Epidermal melanocyte (primary cell): ENCODE measurements around the gene CERS5.

Experiments used
- DNase-seq: peaks from one replicate; pipeline ENCODE4 v3.0.0; 2011; ENCODE audit warnings: low spot score; ENCODE audit not compliant: insufficient read length

The CERS5 gene, protein sequence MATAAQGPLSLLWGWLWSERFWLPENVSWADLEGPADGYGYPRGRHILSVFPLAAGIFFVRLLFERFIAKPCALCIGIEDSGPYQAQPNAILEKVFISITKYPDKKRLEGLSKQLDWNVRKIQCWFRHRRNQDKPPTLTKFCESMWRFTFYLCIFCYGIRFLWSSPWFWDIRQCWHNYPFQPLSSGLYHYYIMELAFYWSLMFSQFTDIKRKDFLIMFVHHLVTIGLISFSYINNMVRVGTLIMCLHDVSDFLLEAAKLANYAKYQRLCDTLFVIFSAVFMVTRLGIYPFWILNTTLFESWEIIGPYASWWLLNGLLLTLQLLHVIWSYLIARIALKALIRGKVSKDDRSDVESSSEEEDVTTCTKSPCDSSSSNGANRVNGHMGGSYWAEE

DNA sequence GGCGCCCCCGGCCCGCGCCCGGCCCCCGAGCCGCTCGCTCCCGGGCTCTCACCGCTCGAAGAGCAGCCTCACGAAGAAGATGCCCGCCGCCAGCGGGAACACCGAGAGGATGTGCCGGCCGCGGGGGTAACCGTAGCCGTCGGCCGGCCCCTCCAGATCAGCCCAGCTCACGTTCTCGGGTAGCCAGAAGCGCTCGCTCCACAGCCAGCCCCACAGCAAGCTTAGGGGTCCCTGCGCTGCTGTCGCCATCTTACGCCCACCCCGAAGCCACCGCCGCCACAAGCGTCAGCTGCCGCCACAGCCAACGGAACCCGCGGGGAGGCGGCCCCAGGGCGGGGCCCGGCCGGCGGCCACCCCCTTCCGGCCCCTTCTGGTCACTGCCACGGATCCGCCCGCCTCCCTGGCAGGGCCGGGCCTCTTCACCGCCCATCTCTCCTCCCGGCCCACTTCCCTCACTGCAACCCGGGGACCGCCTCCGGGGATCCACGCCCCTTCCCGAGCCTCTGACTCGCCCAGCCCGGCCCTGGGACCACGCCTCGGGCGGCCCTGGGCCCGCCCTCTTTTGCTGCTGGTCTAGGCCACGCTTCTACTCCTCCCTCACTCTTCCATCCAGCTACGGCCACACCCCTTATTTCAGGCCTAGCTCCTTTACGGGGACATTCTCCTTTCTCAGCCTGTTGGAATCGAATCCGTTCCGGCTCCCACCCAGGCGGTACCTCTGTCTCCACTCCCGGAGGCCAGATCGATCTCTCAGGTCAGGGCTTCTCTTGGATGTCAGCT is at the start of gene CERS5:
TSS of gene CERS5 (minus strand) at position 321 of the 780 bp plus-strand sequence. CDS start at position 249, 72 bp downstream.
- DNase-seq: peak; percentile 97

DNA sequence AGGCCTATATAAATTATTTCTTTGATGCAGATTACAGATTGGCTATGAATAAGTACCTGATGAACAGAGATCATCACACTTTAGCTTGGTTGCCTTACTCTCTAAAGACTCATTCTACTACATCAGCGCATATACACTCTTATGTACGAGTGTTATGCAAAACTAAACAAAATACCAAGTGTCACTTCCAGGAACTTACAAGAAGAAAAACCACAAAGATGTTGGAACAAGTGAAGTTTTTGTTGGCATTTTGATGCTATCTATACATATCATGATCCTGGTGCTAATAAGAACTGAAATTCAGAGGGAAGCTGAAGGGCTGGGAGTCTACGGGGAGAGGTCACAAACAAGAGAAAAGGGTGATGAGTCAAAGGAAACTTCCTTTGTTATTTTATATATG is 47.9 kb upstream of the CERS5 start:
- DNase-seq: no peak

DNA sequence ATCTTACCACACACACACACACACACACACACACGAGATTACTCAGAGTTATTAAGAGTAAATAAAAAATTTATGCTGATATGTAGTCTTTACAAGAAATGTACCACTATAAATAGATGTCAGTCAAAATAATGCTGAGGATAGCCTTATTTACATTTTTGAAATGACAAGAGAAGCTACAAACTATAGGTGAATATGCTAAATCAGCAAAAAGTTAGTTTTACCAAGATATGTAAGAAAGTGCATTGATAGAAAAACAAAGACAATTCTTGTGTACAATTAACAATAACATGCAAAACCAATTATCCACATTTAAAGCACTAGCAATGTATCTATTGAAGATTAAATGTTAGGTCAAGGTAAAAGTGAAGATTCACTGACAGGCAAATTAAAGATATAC is 46.8 kb upstream of the CERS5 start:
- DNase-seq: no peak

DNA sequence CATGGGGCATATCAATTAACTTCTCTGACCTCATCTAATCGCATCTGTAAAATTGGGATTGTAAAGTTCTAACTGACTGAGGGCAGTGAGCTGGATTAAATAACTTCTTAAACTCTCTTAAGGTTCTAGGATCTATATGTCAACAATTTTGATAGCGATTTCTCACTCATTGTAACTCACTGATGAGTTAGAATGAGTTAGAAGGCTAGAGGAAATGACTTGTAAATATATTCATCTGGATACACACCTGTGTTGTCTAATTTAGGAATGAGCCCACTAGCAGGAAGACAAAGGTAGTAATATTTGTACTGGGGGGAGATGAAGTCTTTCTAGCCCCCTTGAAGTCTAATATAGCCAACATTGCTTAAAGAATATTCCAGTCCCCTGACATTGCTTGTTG is 46.3 kb upstream of the CERS5 start:
- DNase-seq: no peak

DNA sequence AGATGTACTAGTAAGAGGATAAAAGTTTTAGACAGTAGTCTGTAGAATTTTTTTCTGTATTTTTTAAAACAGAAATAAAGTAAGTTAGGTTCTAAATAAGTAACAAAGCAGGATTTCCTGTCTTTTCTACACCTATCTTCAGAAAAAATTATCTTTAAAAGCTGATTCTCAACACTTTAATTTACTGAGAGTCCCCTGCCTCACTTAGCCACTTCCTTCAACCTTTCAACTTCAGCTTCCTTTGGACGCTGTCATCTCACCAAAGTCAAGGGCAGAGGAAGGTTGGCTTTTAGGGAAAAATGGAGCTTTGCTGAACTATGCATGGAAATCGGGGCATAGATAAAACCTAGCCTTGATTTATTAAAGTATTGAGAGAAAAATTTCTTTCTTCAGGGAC is 44.9 kb upstream of the CERS5 start:
- DNase-seq: no peak

DNA sequence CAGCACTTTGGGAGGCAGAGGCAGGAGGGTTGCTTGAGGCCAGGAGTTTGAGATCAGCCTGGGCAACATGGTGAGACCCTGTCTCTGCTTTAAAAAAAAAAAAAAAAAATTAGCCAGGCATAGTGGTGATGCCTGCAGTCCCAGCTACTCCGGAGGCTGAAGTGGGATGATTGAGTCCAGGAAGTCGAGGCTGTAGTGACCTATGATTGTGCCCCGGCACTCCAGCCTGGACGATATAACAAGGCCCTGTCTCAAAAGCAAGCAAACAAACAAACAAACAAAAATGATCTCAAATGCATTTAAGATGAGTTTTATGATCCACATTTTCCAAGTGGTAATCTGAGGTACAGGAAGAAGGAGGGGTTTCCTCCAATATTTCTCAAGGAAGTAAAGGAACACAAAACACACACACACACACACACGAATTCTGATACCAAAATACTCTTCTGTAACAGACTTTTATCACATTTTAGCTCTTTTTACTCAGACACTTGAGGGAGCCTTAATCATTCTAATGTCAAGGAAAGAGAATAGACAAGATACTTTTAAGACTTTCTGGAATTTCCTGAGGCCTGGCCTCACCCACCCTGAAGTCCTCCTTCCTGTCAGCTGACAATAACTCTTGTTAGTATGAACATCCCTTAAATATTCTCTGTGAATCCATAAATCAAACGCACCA is 44.4 kb upstream of the CERS5 start:
- DNase-seq: peak; percentile 23

DNA sequence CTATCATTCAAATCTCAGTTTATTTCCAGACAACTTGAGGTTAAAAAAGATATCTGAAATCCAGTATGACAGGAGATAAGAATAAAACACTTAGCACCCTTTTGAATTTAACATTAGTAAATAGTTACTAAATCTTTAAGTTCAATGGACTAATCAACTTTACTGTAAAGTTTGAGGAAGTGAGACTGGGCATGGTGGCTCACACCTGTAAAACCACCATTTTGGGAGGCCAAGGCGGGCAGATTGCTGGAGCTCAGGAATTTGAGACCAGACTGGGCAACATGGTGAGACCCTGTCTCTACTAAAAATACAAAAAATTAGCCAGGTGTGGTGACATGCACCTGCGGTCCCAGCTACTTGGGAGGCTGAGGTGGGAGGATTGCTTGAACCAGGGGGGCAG is 40.3 kb upstream of the CERS5 start:
- no peak for DNase-seq

DNA sequence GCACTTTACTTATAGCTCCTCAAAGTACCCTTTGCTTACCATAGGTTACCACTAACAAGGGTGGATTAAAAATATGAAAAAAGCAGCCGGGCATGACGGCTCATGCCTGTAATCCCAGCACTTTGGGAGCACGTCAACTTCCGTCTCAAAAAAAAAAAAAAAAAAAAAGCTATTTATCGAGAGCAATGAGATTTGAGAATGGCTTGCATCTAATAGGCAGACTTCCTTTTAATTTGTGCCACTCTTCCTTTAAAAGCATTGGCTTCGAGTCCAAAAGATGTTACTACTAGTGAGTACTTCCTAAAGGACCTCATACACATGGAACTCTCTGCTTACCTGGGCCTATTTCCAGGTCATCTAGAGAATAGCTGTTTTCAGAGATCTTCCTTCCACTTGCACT is 38.5 kb upstream of the CERS5 start:
- DNase-seq: no peak

DNA sequence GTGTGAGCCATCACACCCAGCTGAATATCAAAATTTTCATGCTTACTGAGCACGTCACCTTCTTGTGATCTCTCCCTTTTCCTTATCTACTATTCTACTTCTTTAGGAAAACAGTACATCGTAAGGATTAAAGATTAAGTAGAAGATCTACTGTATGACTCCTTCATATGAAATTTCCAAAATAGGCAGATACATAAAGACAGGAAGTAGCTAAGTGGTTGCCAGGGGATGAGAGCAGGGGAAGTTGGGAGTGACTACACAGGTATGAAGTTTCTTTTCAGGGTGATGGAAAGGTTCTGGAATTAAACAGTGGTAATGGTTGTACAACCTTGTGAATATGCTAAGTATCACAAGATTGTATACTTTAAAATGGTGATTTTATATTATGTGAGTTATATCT is 36.5 kb upstream of the CERS5 start:
- no peak for DNase-seq

DNA sequence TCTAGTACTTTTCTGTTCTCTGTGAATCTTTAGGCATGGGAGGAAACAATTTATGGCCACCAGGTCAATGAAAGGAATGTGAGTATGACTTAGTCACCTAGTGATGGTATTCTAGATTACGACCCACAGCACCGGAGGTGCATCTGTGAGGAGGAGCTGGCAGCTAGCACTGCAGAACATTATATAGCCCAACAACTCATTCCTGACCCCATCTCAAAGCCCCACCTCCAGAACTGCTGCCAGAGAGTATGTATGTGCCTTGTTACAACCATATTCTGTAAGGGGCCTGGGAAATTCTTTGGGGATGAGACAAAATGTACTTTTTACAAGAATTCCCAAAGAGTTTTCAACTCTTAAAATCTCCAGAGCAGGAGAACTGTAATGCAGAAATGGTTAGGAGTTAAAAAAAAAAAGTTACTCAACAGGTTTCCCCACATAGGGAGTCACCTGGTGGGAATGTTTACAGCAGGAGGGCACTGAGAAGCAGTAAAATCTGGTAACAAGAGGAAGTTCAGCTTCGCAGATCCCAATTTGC is 34.9 kb upstream of the CERS5 start:
- no peak for DNase-seq

DNA sequence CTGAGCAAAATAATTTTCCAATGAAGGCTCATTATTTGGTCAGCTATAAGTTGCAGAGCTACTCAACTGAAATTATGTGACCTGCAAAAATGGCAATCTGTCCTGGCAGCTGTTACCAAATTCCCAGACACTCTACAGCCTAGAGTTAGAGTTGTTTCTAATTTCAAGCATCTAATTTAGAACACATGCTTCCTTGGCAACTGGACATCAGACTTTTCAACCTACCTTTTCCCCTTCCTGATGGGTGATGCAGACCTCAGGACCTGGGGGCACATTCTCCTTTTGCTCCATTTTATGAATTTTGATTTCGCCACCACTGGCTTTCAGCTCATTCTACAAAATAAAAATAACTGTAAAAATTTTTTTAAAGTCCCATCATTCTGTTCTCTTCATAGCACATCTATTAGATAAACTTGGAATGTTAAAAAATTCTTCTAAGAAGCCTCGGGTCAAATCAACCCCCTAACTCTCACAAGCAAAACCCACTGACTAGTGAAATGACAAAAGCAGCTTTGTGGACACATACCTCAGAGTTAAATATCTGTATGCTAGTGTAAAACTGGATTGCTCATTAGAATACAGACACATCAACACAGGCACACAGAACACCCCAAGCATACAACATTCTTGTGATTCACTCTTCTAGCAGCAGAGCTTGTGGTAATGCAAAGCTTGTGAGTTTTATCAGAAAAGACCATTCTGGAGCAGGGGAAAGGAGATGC is 33.5 kb upstream of the CERS5 start:
- DNase-seq: peak; percentile 25

DNA sequence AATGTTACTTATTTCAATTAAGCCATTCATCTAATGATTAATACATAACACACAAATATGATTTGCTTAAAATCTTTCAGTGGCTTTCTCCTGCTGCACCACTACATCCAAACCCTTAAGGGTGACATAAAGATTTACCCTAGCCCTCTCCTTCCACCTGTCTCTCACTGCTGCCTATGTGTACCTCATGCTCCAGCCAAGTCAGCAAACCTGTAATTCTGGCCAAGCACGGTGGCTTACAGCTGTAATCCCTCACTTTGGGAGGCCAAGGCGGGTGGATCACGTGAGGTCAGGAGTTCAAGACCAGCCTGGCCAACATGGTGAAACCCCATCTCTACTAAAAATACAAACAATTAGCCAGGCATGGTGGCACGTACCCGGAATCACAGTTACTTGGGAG is 31.7 kb upstream of the CERS5 start:
- no peak for DNase-seq

DNA sequence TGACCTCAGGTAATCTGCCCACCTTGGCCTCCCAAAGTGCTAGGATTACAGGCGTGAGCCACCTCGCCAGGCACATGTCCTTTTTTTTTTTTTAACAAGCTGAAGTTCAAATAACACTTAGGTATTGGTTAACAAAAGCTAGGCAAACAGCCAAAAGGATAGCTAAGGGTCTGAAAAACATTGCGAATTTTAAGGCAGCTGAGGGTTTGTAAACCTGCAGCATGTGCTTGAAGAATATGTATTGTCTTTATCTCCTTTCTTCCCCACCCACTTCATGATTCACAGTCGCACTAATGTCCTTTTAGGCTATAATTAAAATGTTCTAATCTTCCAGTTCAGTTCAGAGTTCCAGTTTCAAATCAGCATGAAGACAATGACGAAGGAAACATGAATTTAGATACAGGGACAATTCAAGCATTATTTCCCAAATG is 30.1 kb upstream of the CERS5 start:
- DNase-seq: no peak

DNA sequence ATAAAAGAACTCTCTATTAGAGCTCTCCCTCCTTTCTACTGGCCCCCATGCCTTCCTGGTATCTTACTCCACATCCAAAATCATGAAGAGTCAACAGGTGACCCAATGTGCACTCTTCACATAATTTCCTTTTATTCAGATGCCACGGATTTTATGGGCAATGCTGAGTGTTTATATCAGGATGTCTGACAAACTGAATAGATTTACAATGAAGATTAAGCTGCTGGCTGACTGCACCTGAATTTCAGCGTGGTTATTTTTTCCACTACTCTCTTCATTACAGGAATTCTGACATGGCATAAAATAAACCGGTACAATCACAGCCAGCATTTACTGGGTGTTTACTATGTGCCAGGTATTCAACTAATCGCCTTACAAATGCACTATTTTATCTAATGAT is 29.4 kb upstream of the CERS5 start:
- DNase-seq: no peak

DNA sequence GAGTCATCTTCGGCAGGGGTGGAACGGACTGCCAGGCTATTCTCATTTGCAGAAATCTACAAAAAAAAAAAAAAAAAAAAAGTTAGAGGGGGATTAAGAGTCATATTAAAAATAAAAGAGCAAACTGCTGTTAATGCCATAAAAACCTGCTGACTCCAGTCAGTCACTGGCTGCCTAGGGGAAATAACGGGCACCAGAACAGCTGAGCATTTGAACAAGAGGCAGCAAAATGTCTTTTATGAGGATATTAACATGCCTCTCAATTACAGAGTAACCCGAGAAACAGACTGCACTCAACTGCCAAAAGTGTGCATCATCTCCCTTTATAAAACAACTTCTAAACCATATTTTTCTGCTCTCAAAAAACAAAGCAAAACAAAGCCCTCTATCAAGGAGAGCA is 28.7 kb upstream of the CERS5 start:
- no peak for DNase-seq

DNA sequence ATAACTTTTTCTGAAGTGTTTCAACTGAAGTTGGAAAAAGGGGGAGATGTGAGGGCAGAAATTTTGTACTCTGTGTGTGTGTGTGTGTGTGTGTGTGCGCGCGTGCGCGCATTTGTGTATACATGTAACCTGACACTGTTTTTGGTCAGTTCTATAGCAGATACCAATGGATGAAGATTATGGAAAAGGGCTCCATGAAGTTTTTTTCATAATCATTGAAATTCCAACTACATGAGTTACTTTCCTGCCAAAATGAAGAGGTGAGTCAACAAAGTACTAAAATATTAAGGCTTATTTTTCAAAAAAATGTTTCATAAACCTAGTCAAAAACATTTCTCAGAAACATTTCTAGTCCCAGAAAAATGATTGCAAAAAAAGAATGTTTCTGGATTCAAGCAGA is 25.7 kb upstream of the CERS5 start:
- DNase-seq: no peak

DNA sequence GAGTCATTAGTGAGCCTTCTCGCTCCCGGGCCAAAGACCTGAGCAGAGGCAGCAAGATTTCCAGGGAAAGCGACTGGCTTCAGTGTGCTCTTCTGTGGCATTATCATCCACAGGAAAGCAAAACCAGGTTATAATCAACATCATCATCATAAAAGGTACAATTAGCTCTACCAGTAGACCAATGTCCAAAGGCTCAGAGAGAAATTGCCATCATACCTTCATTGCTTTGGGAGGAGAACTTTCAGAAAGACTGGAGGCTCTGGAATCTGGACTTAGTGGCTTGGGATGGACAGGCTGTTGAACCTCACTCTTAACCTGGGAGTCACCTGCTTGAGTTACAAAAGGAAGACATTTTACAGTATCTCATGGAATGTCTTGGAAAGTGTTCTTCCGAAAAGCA is 25.1 kb upstream of the CERS5 start:
- no peak for DNase-seq

DNA sequence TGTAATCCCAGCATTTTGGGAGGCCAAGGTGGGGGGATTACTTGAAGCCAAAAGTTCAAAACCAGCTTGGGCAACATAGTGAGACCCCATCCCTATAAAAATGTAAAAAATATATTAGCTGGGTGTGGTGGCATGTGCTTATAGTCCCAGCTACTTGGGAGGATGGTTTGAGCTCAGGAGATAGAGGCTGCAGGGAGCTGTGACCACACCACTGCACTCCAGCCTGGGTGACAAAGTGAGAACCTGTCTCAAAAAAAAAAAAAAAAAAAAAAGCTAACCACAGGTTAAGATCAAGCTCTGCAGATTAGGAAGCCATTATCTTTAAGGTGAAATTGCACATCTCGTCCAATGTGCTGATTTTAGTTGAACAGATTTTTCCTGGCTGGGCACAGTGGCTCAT is 23.7 kb upstream of the CERS5 start:
- DNase-seq: no peak

DNA sequence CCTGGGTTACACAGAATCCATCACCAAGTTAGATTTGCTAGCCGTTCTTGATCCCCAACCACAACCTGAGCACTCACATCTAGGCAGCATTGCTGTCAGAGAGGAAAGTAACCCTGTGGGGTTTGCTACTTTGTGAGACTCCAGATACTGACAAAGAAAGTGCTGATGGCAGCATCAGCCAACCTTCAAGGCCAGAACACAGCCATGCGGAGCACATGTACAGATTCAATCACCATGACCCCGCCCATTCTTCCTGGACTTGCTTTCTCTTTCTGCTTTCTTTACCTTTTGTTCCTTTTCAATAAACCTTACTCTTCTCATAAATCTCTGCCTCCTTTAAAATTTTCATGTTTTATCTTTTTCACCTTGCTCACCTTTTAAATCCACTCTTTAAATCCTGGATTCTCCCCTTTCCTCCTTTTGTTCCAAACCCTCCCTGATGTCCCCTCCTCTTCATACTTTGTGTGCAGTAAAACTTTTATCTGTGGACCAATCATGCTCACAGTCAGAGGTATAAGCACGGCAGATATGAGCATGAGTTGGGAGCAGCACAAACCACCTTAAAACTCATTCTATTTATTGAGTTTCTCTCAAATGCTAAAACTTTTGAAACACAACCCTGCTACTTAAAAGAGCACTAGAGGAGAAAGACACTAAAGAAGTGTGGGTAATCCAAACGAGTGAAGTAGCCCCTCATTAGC is 21.9 kb upstream of the CERS5 start:
- no peak for DNase-seq

DNA sequence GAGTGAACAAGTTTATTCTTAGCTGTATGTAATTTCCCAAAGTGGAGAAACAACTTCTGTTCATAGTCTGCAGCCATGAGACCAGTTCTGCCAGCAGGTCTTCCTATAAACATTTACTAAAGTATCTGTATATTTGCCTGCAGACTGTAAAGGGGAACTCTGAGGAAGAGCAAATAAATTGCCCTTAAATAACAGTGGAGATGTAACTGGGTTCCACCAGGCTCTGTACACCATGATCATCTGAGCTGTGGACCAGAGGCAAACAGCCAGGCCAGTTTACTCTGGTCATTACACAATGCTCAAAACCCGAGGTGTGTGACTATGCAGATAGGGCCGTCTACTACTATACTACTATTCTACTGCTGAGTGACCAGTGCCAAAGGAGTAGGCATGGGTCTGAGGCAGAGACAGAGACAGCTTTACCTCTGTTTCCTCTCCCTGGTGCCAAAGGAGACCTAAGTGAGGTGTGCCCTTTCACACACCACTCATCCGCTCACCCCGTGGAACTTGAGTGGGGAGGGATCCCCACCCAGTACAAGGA is 21.1 kb upstream of the CERS5 start:
- DNase-seq: no peak
